ENCODE results near the gene DPYD.
"Not testable (repeated sequence)": the region's sequence is repeated elsewhere in the genome, so short reads cannot be mapped to it uniquely, and the experiment has no call there.

DPYD gene

GRCh38 chr1:97382206-97382605 is 538.6 kb downstream of the DPYD start:
- FAIRE-seq (no peak), DNase-seq (ENCODE audit: insufficient read length, low spot score) (no peak)

- no peak for DNase-seq (ENCODE audit: insufficient read length, low spot score)
- FAIRE-seq, result no peak
These were observed 541.3 kb downstream of the DPYD start for GRCh38 chr1:97379387-97380075.

- FAIRE-seq (no peak), DNase-seq (ENCODE audit: insufficient read length, low spot score) (no peak)
These were observed 542.2 kb downstream of the DPYD start for GRCh38 chr1:97378596-97378995.

GRCh38 chr1:97377432-97378034 is 543.3 kb downstream of the DPYD start:
- no peak for DNase-seq (ENCODE audit: insufficient read length, low spot score)
- FAIRE-seq, result no peak

GRCh38 chr1:97373000-97373399 is 547.8 kb downstream of the DPYD start:
- FAIRE-seq (no peak), DNase-seq (ENCODE audit: insufficient read length, low spot score) (no peak)

- no peak for FAIRE-seq
These were observed 548.3 kb downstream of the DPYD start for GRCh38 chr1:97372531-97372930.

GRCh38 chr1:97368296-97368695 is 552.5 kb downstream of the DPYD start:
- no peak for FAIRE-seq
- no peak for DNase-seq (ENCODE audit: insufficient read length, low spot score)

More at GRCh38 chr1:97372531-97372930, 548.3 kb downstream of the DPYD start:
- DNase-seq (ENCODE audit: insufficient read length, low spot score), result no peak

GRCh38 chr1:97366984-97367383 is 553.9 kb downstream of the DPYD start:
- DNase-seq (ENCODE audit: insufficient read length, low spot score) (no peak), FAIRE-seq (no peak)

- FAIRE-seq, result no peak
- DNase-seq (ENCODE audit: insufficient read length, low spot score), result no peak
These were observed 555.8 kb downstream of the DPYD start for GRCh38 chr1:97365026-97365425.

GRCh38 chr1:97364086-97364485 is 556.7 kb downstream of the DPYD start:
- DNase-seq (ENCODE audit: insufficient read length, low spot score) (no peak), FAIRE-seq (no peak)

GRCh38 chr1:97356309-97356708 is 564.5 kb downstream of the DPYD start:
- FAIRE-seq, result no peak
- DNase-seq (ENCODE audit: insufficient read length, low spot score), result no peak

- FAIRE-seq, result no peak
- no peak for DNase-seq (ENCODE audit: insufficient read length, low spot score)
These were observed 567.9 kb downstream of the DPYD start for GRCh38 chr1:97352936-97353382.

GRCh38 chr1:97351846-97352245 is 569.0 kb downstream of the DPYD start:
- FAIRE-seq, result no peak

GRCh38 chr1:97350662-97351061 is 570.2 kb downstream of the DPYD start:
- FAIRE-seq (no peak), DNase-seq (ENCODE audit: insufficient read length, low spot score) (no peak)

More at GRCh38 chr1:97351846-97352245, 569.0 kb downstream of the DPYD start:
- DNase-seq (ENCODE audit: insufficient read length, low spot score), result no peak

GRCh38 chr1:97350241-97350640 is 570.6 kb downstream of the DPYD start:
- no peak for FAIRE-seq
- DNase-seq (ENCODE audit: insufficient read length, low spot score), result no peak

- FAIRE-seq; DNase-seq (ENCODE audit: insufficient read length, low spot score): not testable (repeated sequence)
These were observed 571.0 kb downstream of the DPYD start for GRCh38 chr1:97349794-97350193.

GRCh38 chr1:97348599-97349265 is 572.1 kb downstream of the DPYD start:
- no peak for DNase-seq (ENCODE audit: insufficient read length, low spot score)
- FAIRE-seq, result no peak

GRCh38 chr1:97340951-97341350 is 579.9 kb downstream of the DPYD start:
- FAIRE-seq (no peak), DNase-seq (ENCODE audit: insufficient read length, low spot score) (no peak)

- DNase-seq (ENCODE audit: insufficient read length, low spot score) (no peak), FAIRE-seq (no peak)
These were observed 582.5 kb downstream of the DPYD start for GRCh38 chr1:97338347-97338746.

GRCh38 chr1:97337250-97338030 is 583.4 kb downstream of the DPYD start:
- no peak for DNase-seq (ENCODE audit: insufficient read length, low spot score)
- FAIRE-seq, result no peak

- DNase-seq (ENCODE audit: insufficient read length, low spot score), result peak; percentile 12
- no peak for FAIRE-seq
These were observed 586.4 kb downstream of the DPYD start for GRCh38 chr1:97334454-97334853.

Data from HTR-8/SVneo (cell line).